CD4-positive, alpha-beta memory T cell (primary cell): ENCODE results near the gene RMI1. TPM values are rescaled to one million over a fixed set of nuclear protein-coding genes. Genes with fewer than 3 reads are reported as not detected.
A peak's percentile ranks its signal among the peaks of the same experiment; 100 is the strongest.
"Not testable (repeated sequence)": the region's sequence is repeated elsewhere in the genome, so short reads cannot be mapped to it uniquely, and the experiment has no call there.

ENCODE experiments used
- CTCF ChIA-PET: fragments of 350-600 bp; sonication (Branson Sonifier 250); formaldehyde crosslinking; loops from one replicate; lab custom pipeline; 2021; ENCODE audit warnings: inconsistent platforms; ENCODE audit not compliant: partially characterized antibody; lab: Charles Lee
- POLR2A ChIA-PET: fragments of 350-600 bp; sonication (Branson Sonifier 250); formaldehyde crosslinking; loops from one replicate; lab custom pipeline; 2021; ENCODE audit not compliant: partially characterized antibody; lab: Charles Lee
- DNase-seq, 5 donors: peaks; one replicate each; pipeline versions ENCODE4 v3.0.0 to v3.0.0-alpha.2; 2020 to 2022; ENCODE audit warnings: mixed read lengths in 1 of 5
- H3K27ac ChIP-seq: one replicate; pipeline ENCODE4 v1.7.0; 2013; ENCODE audit warnings: low read depth, low read length
- H3K27me3 ChIP-seq: 2 replicates; pipeline ENCODE4 v1.7.0; 2013; ENCODE audit warnings: mild to moderate bottlenecking, low read length, moderate library complexity; ENCODE audit not compliant: insufficient read depth
- H3K36me3 ChIP-seq: 2 replicates; pipeline ENCODE4 v1.7.0; 2013; ENCODE audit warnings: mild to moderate bottlenecking, low read length, moderate library complexity; ENCODE audit not compliant: insufficient read depth
- H3K4me1 ChIP-seq: 2 replicates; pipeline ENCODE4 v1.7.0; 2013; ENCODE audit warnings: mild to moderate bottlenecking, low read length, moderate library complexity; ENCODE audit not compliant: insufficient read depth
- H3K4me3 ChIP-seq, 2 donors: one replicate each; pipeline ENCODE4 v1.7.0; 2013; ENCODE audit warnings: low read length in 2 of 2, mild to moderate bottlenecking in 1 of 2
- H3K9me3 ChIP-seq, 2 donors: one replicate each; pipeline ENCODE4 v1.7.0; 2013; ENCODE audit warnings: low read length in 2 of 2, control low read depth in 1 of 2; ENCODE audit not compliant: control insufficient read depth in 1 of 2
- H3K27ac Mint-ChIP-seq, 7 donors: one replicate each; pipeline ENCODE4 v1.8.0; 2020 to 2021; ENCODE audit warnings: mixed read lengths in 7 of 7, mild to moderate bottlenecking in 6 of 7, inconsistent platforms in 3 of 7, moderate library complexity in 3 of 7
- H3K27me3 Mint-ChIP-seq, 2 donors: one replicate each; pipeline ENCODE4 v1.8.0; 2020 to 2021; ENCODE audit warnings: mixed read lengths in 2 of 2
- H3K36me3 Mint-ChIP-seq, 2 donors: one replicate each; pipeline ENCODE4 v1.8.0; 2020 to 2021; ENCODE audit warnings: mixed read lengths in 2 of 2, inconsistent platforms in 1 of 2, mild to moderate bottlenecking in 1 of 2
- H3K4me1 Mint-ChIP-seq, 4 donors: one replicate each; pipeline ENCODE4 v1.8.0; 2020 to 2021; ENCODE audit warnings: mixed read lengths in 4 of 4, mild to moderate bottlenecking in 1 of 4
- H3K4me3 Mint-ChIP-seq, 8 donors: one replicate each; pipeline ENCODE4 v1.8.0; 2020 to 2021; ENCODE audit warnings: mixed read lengths in 8 of 8, mild to moderate bottlenecking in 7 of 8, moderate library complexity in 6 of 8, inconsistent platforms in 3 of 8
- H3K9me3 Mint-ChIP-seq, 8 donors: one replicate each; pipeline ENCODE4 v1.8.0; 2020 to 2021; ENCODE audit warnings: mixed read lengths in 8 of 8, mild to moderate bottlenecking in 5 of 8, inconsistent platforms in 3 of 8, moderate library complexity in 1 of 8
- intact Hi-C: fragments of 100-400 bp; cut with micrococcal nuclease; formaldehyde crosslinking; loops from one replicate; pipeline ENCODE4 v1.15.1; 2023
- microRNA-seq: library from miRNA; unstranded; fragments of <30 nt; microRNA quantifications from one replicate; pipeline ENCODE4 v1.2.0, GENCODE V29; 2021; ENCODE audit warnings: borderline replicate concordance, borderline number of aligned reads, borderline microRNAs expressed, mixed read lengths
- polyA plus RNA-seq, 2 donors: library from polyadenylated mRNA; unstranded; fragments of 300-500 nt; fragmentation: Illumina TruSeq; gene quantifications; one replicate each; pipeline ENCODE4 v1.2.3, GENCODE V29; 2021
- total RNA-seq, 2 experiments: library from RNA; stranded (reverse); gene quantifications; one replicate each; pipeline ENCODE4 v1.2.3, GENCODE V29; 2021

Gene RMI1
- total and polyA plus RNA-seq, 4 experiments from 2014 or later: 5.6 to 7.3 (median 6.5) TPM

DNA sequence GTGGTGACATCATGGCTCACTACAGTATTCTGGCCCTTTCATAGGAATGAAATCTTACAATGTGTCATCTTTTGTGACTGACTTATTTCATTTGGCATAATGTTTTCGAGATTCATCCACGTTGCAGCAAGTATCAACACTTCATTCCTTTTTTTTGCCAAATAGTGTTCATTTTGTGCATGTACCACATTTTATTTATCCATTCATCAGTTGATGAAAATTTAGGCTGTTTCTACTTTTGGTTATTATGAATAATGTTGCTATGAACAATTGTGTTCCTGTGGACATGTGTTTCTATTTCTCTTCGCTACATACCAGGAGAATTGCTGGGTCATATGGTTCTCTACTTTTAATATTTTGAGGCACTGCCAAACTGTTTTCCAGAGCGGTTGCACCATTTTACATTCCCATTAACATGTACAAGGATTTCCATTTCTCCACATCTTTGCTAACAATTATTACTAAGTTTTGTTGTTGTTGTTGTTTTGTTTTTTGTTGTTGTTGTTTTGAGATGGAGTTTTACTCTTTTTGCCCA is 43.5 kb downstream of the RMI1 start:
- intact Hi-C loops: no loop called here
- CTCF ChIA-PET: no interaction called here
- POLR2A ChIA-PET: no interaction called here
- Histone ChIP-seq H3K36me3 (no peaks in the 10 kb centered on the region), H3K4me1 (no peaks in the 10 kb centered on the region), H3K9me3 (no peaks in the 10 kb centered on the region), H3K27ac (no peak overlapping the region), H3K27me3 (no peaks in the 10 kb centered on the region), H3K4me3 (no peak overlapping the region)
- peaks cover 3 to 8% of the 10 kb centered on the region in 2 donors for H3K27me3 Mint-ChIP-seq
- no peak overlapping the region for H3K27ac Mint-ChIP-seq
- H3K4me3 Mint-ChIP-seq: no peak overlapping the region
- H3K4me1 Mint-ChIP-seq: no peaks in the 10 kb centered on the region
- H3K9me3 Mint-ChIP-seq: no peaks in the 10 kb centered on the region
- no peak for DNase-seq
- no peaks in the 10 kb centered on the region for H3K36me3 Mint-ChIP-seq

DNA sequence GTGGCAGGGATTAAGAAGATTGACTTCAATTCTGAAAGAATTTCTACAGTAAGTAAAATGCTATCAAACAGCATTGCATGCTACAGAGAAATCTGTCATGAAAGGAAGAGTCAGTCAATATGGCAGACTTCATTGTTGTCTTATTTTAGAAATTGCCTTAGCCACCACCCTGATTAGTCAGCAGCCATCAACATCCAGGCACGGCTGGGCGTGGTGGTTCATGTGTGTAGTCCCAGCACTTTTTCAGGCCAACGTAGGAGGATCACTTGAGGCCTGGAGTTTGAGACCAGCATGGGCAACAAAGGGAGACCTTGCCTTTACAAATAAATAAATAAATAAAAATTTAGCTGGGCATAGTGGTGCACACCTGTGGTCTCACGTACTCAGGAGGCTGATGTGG is 46.6 kb downstream of the RMI1 start:
- POLR2A ChIA-PET: no interaction called here
- H3K4me1 ChIP-seq: no peaks in the 10 kb centered on the region
- H3K36me3 ChIP-seq: no peaks in the 10 kb centered on the region
- DNase-seq: no peak
- peaks cover 2 to 8% of the 10 kb centered on the region in 2 donors for H3K27me3 Mint-ChIP-seq
- no peaks in the 10 kb centered on the region for H3K9me3 Mint-ChIP-seq
- peak overlapping the region in 1 of 7 donors; percentile 50 for H3K27ac Mint-ChIP-seq
- H3K9me3 ChIP-seq: no peaks in the 10 kb centered on the region
- H3K27ac ChIP-seq: no peak overlapping the region
- intact Hi-C loops: no loop called here
- H3K4me3 ChIP-seq: no peak overlapping the region
- H3K4me1 Mint-ChIP-seq: no peaks in the 10 kb centered on the region
- CTCF ChIA-PET: no interaction called here
- H3K4me3 Mint-ChIP-seq: no peak overlapping the region
- no peaks in the 10 kb centered on the region for H3K36me3 Mint-ChIP-seq
- H3K27me3 ChIP-seq: no peaks in the 10 kb centered on the region

DNA sequence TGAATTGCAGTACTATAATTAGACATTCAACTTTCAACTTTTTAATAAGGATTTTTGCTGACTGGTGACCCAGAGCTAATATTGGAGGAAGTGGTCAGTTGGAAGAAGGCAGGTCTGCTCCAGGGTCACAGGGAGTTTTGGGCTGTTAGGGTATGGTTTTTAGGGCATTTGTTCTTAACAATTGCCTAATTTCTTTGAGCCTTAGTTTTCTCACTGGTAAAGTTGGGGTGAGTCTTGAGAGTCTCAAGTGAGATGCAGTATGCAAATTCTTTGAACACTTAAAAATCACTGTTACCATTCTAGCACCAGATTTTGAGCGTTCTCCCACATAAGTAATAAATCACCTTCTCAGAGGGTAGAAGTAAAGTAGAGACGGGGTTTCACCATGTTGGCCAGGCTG is 50.9 kb downstream of the RMI1 start:
- H3K36me3 Mint-ChIP-seq: no peaks in the 10 kb centered on the region
- Histone ChIP-seq H3K27me3 (no peaks in the 10 kb centered on the region), H3K27ac (no peak overlapping the region), H3K4me3 (no peak overlapping the region), H3K4me1 (no peaks in the 10 kb centered on the region), H3K9me3 (no peaks in the 10 kb centered on the region), H3K36me3 (no peaks in the 10 kb centered on the region)
- no peaks in the 10 kb centered on the region for H3K4me1 Mint-ChIP-seq
- POLR2A ChIA-PET: no interaction called here
- intact Hi-C loops: no loop called here
- peaks cover 0 to 4% of the 10 kb centered on the region in 2 donors for H3K27me3 Mint-ChIP-seq
- H3K9me3 Mint-ChIP-seq: peaks cover 0 to 4% (median 0%) of the 10 kb centered on the region in 8 donors
- no peak for DNase-seq
- CTCF ChIA-PET: no interaction called here
- H3K27ac Mint-ChIP-seq: no peak overlapping the region
- H3K4me3 Mint-ChIP-seq: no peak overlapping the region

DNA sequence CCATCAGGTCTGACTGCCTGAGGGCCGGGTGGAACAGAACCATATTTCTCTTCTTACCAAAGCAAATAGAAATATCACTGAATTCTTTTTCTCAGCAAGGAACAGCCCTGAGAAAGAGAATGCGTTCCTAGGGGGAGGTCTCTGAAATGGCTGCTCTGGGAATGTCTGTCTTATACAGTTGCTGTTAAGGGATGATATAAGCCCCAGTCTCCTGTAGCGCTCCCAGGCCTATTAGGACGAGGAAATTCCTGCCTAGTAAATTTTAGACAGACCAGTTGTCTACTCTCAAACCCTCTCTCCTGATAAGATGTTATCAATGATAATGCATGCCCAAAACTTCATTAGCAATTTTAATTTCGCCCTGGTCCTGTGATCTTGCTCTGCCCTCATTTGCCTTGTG is 61.3 kb downstream of the RMI1 start:
- peaks cover 2 to 44% (median 21%) of the 10 kb centered on the region in 8 donors for H3K9me3 Mint-ChIP-seq
- H3K36me3 Mint-ChIP-seq, intact Hi-C loops, H3K4me1 ChIP-seq, H3K36me3 ChIP-seq, H3K4me1 Mint-ChIP-seq, POLR2A ChIA-PET, H3K27me3 ChIP-seq, H3K27ac Mint-ChIP-seq, H3K9me3 ChIP-seq, H3K4me3 ChIP-seq, DNase-seq, H3K27ac ChIP-seq, CTCF ChIA-PET: not testable (repeated sequence)
- peaks cover 25 to 32% of the 10 kb centered on the region in 2 donors for H3K27me3 Mint-ChIP-seq
- H3K4me3 Mint-ChIP-seq: peak overlapping the region in 1 of 8 donors; percentile 20

- Histone ChIP-seq H3K9me3 (no peaks in the 10 kb centered on the region), H3K4me3 (no peak overlapping the region), H3K4me1 (no peaks in the 10 kb centered on the region), H3K36me3 (no peaks in the 10 kb centered on the region), H3K27ac (no peak overlapping the region), H3K27me3 (no peaks in the 10 kb centered on the region)
- H3K27me3 Mint-ChIP-seq: peaks cover 13 to 15% of the 10 kb centered on the region in 2 donors
- peaks cover 2 to 25% (median 17%) of the 10 kb centered on the region in 8 donors for H3K9me3 Mint-ChIP-seq
- intact Hi-C loops: no loop called here
- POLR2A ChIA-PET: no interaction called here
- H3K4me3 Mint-ChIP-seq: no peak overlapping the region
- DNase-seq: no peak
- H3K36me3 Mint-ChIP-seq: peaks cover 0 to 4% of the 10 kb centered on the region in 2 donors
- peak overlapping the region in 1 of 7 donors; percentile 54 for H3K27ac Mint-ChIP-seq
- H3K4me1 Mint-ChIP-seq: no peaks in the 10 kb centered on the region
- CTCF ChIA-PET: no interaction called here
Measured at GRCh38 chr9:84045481-84046097, 65.0 kb downstream of the RMI1 start.

Small RNA genes lying within 50 kb of the gene (microRNA-seq; reads per million reads assigned to microRNA genes)
- 92.2 reads per million, percentile 67 among the genes with 10 or more reads in this experiment for gene MIR7-1

Other genes starting within 250 kb of the RMI1 start
- 10 to 100 TPM; 12.2 to 13.1 TPM for gene GKAP1, start 163.0 kb upstream of the RMI1 start, total RNA-seq
- gene GKAP1, start 163.0 kb upstream of the RMI1 start, polyA plus RNA-seq: 1 to 10 TPM; 3.3 to 5.8 TPM
- 1 to 10 TPM; 4.7 to 5.2 TPM for gene KIF27, start 59.4 kb upstream of the RMI1 start, total RNA-seq
- 1 to 10 TPM; 1.5 to 2.1 TPM for gene KIF27, start 59.4 kb upstream of the RMI1 start, polyA plus RNA-seq
- gene HNRNPK, start 590 bp upstream of the RMI1 start, total RNA-seq: 100 to 1,000 TPM; 539 to 562 TPM
- gene HNRNPK, start 590 bp upstream of the RMI1 start, polyA plus RNA-seq: 1,000 to 10,000 TPM in 1 of 2 donors, 100 to 1,000 TPM in 1; 898 to 1,109 TPM